Measurements from ENCODE around the gene TNFRSF1A.
"Not testable (repeated sequence)": the region's sequence is repeated elsewhere in the genome, so short reads cannot be mapped to it uniquely, and the experiment has no call there.

Gene TNFRSF1A

GRCh38 chr12:6354495-6355393 lies 12.9 kb upstream of the TNFRSF1A start:
- Histone ChIP-seq H3K9me3 (ENCODE audit: control insufficient read depth, low read length) (no peaks in the 10 kb centered on the region), H3K27ac (ENCODE audit: low read depth, low read length, severe bottlenecking) (no peak overlapping the region), H3K36me3 (ENCODE audit: control insufficient read depth, insufficient read depth, low read length) (no peaks in the 10 kb centered on the region), H3K4me3 (ENCODE audit: extremely low read depth, insufficient read depth, low read length, poor library complexity, severe bottlenecking) (no peak overlapping the region), H3K4me1 (ENCODE audit: control insufficient read depth, insufficient read depth, low read length, poor library complexity, severe bottlenecking) (no peaks in the 10 kb centered on the region)
- 92 to 96% methylated on average over 8 to 9 of the region's 10 CpGs for WGBS, 2 experiments (ENCODE audit: insufficient coverage in 2 of 2)

- H3K27ac ChIP-seq (ENCODE audit: low read depth, low read length, severe bottlenecking) = no peak overlapping the region
- WGBS, 2 experiments (ENCODE audit: insufficient coverage in 2 of 2) = 87 to 95% methylated on average over 6 to 7 of the region's 9 CpGs
- no peaks in the 10 kb centered on the region for H3K9me3 ChIP-seq (ENCODE audit: control insufficient read depth, low read length)
- H3K36me3 ChIP-seq (ENCODE audit: control insufficient read depth, insufficient read depth, low read length) = no peaks in the 10 kb centered on the region
- no peaks in the 10 kb centered on the region for H3K4me1 ChIP-seq (ENCODE audit: control insufficient read depth, insufficient read depth, low read length, poor library complexity, severe bottlenecking)
- H3K4me3 ChIP-seq (ENCODE audit: extremely low read depth, insufficient read depth, low read length, poor library complexity, severe bottlenecking) = no peak overlapping the region
Observed at GRCh38 chr12:6352193-6353173, 10.6 kb upstream of the TNFRSF1A start.

- Histone ChIP-seq H3K4me3 (ENCODE audit: extremely low read depth, insufficient read depth, low read length, poor library complexity, severe bottlenecking) (no peak overlapping the region), H3K27ac (ENCODE audit: low read depth, low read length, severe bottlenecking) (no peak overlapping the region), H3K36me3 (ENCODE audit: control insufficient read depth, insufficient read depth, low read length) (no peaks in the 10 kb centered on the region), H3K9me3 (ENCODE audit: control insufficient read depth, low read length) (no peaks in the 10 kb centered on the region), H3K4me1 (ENCODE audit: control insufficient read depth, insufficient read depth, low read length, poor library complexity, severe bottlenecking) (no peaks in the 10 kb centered on the region)
- WGBS, 2 experiments (ENCODE audit: insufficient coverage in 2 of 2) = 87 to 100% methylated on average over 4 to 5 of the region's 5 CpGs
Observed at GRCh38 chr12:6351622-6352021, 9.7 kb upstream of the TNFRSF1A start.

GRCh38 chr12:6347367-6348338 lies 5.8 kb upstream of the TNFRSF1A start:
- H3K4me3 ChIP-seq (ENCODE audit: extremely low read depth, insufficient read depth, low read length, poor library complexity, severe bottlenecking) = no peak overlapping the region
- H3K27ac ChIP-seq (ENCODE audit: low read depth, low read length, severe bottlenecking) = no peak overlapping the region
- no peaks in the 10 kb centered on the region for H3K36me3 ChIP-seq (ENCODE audit: control insufficient read depth, insufficient read depth, low read length)
- H3K9me3 ChIP-seq (ENCODE audit: control insufficient read depth, low read length) = no peaks in the 10 kb centered on the region
- H3K4me1 ChIP-seq (ENCODE audit: control insufficient read depth, insufficient read depth, low read length, poor library complexity, severe bottlenecking) = peaks cover 15% of the 10 kb centered on the region
- WGBS, 2 experiments (ENCODE audit: insufficient coverage in 2 of 2) = 91 to 95% methylated on average over 15 to 16 of the region's 19 CpGs

- Histone ChIP-seq H3K9me3 (ENCODE audit: control insufficient read depth, low read length) (no peaks in the 10 kb centered on the region), H3K36me3 (ENCODE audit: control insufficient read depth, insufficient read depth, low read length) (no peaks in the 10 kb centered on the region), H3K27ac (ENCODE audit: low read depth, low read length, severe bottlenecking) (no peak overlapping the region), H3K4me3 (ENCODE audit: extremely low read depth, insufficient read depth, low read length, poor library complexity, severe bottlenecking) (no peak overlapping the region), H3K4me1 (ENCODE audit: control insufficient read depth, insufficient read depth, low read length, poor library complexity, severe bottlenecking) (peaks cover 21% of the 10 kb centered on the region)
- WGBS, 2 experiments (ENCODE audit: insufficient coverage in 2 of 2) = 98% methylated on average over 7 to 8 of the region's 8 CpGs
Observed at GRCh38 chr12:6346942-6347341, 5.1 kb upstream of the TNFRSF1A start.

- no peak overlapping the region for H3K27ac ChIP-seq (ENCODE audit: low read depth, low read length, severe bottlenecking)
- WGBS, 2 experiments (ENCODE audit: insufficient coverage in 2 of 2) = 86 to 88% methylated on average over 2 to 5 of the region's 5 CpGs
- H3K9me3 ChIP-seq (ENCODE audit: control insufficient read depth, low read length) = no peaks in the 10 kb centered on the region
- peaks cover 21% of the 10 kb centered on the region for H3K4me1 ChIP-seq (ENCODE audit: control insufficient read depth, insufficient read depth, low read length, poor library complexity, severe bottlenecking)
- H3K4me3 ChIP-seq (ENCODE audit: extremely low read depth, insufficient read depth, low read length, poor library complexity, severe bottlenecking) = no peak overlapping the region
- H3K36me3 ChIP-seq (ENCODE audit: control insufficient read depth, insufficient read depth, low read length) = no peaks in the 10 kb centered on the region
Observed at GRCh38 chr12:6346235-6346832, 4.5 kb upstream of the TNFRSF1A start.

- Histone ChIP-seq H3K27ac (ENCODE audit: low read depth, low read length, severe bottlenecking) (no peak overlapping the region), H3K9me3 (ENCODE audit: control insufficient read depth, low read length) (no peaks in the 10 kb centered on the region), H3K36me3 (ENCODE audit: control insufficient read depth, insufficient read depth, low read length) (no peaks in the 10 kb centered on the region), H3K4me3 (ENCODE audit: extremely low read depth, insufficient read depth, low read length, poor library complexity, severe bottlenecking) (no peak overlapping the region), H3K4me1 (ENCODE audit: control insufficient read depth, insufficient read depth, low read length, poor library complexity, severe bottlenecking) (peaks cover 21% of the 10 kb centered on the region)
- 90 to 93% methylated on average over 4 of the region's 10 CpGs for WGBS, 2 experiments (ENCODE audit: insufficient coverage in 2 of 2)
Observed at GRCh38 chr12:6345319-6346091, 3.6 kb upstream of the TNFRSF1A start.

GRCh38 chr12:6344101-6344660 lies 2.3 kb upstream of the TNFRSF1A start:
- H3K36me3 ChIP-seq (ENCODE audit: control insufficient read depth, insufficient read depth, low read length); H3K4me3 ChIP-seq (ENCODE audit: extremely low read depth, insufficient read depth, low read length, poor library complexity, severe bottlenecking); H3K27ac ChIP-seq (ENCODE audit: low read depth, low read length, severe bottlenecking); H3K9me3 ChIP-seq (ENCODE audit: control insufficient read depth, low read length): not testable (repeated sequence)
- peaks cover 34% of the 10 kb centered on the region for H3K4me1 ChIP-seq (ENCODE audit: control insufficient read depth, insufficient read depth, low read length, poor library complexity, severe bottlenecking)
- 96 to 100% methylated on average over 4 to 5 of the region's 11 CpGs for WGBS, 2 experiments (ENCODE audit: insufficient coverage in 2 of 2)

- WGBS, 2 experiments (ENCODE audit: insufficient coverage in 2 of 2) = no CpG with 5 or more reads among the region's 5 CpGs
- H3K9me3 ChIP-seq (ENCODE audit: control insufficient read depth, low read length) = no peaks in the 10 kb centered on the region
- H3K4me1 ChIP-seq (ENCODE audit: control insufficient read depth, insufficient read depth, low read length, poor library complexity, severe bottlenecking) = peaks cover 41% of the 10 kb centered on the region
- peaks cover 13% of the 10 kb centered on the region for H3K36me3 ChIP-seq (ENCODE audit: control insufficient read depth, insufficient read depth, low read length)
- no peak overlapping the region for H3K4me3 ChIP-seq (ENCODE audit: extremely low read depth, insufficient read depth, low read length, poor library complexity, severe bottlenecking)
- no peak overlapping the region for H3K27ac ChIP-seq (ENCODE audit: low read depth, low read length, severe bottlenecking)
Observed at GRCh38 chr12:6343518-6343917, 1.6 kb upstream of the TNFRSF1A start.

All from mesodermal cell (in vitro differentiated cells).